BJ (cell line): ENCODE results near the gene FAM98B. TPM values are rescaled to one million over a fixed set of nuclear protein-coding genes. Genes with fewer than 3 reads are reported as not detected.

Experiments
- CTCF ChIA-PET: fragments of 350-600 bp; formaldehyde crosslinking; extraction: SDS; loops from one replicate; lab custom pipeline; 2021; ENCODE audit warnings: antibody characterized with exemption, inconsistent platforms; lab: Yijun Ruan, JAX
- POLR2A ChIA-PET: fragments of 300-600 bp; sonication (Branson Sonifier 250); formaldehyde crosslinking; extraction: SDS; loops from one replicate; lab custom pipeline; 2021; ENCODE audit warnings: antibody characterized with exemption; lab: Charles Lee
- DNase-seq: peaks from one replicate; pipeline ENCODE4 v3.0.0-alpha.2; 2011; ENCODE audit warnings: low read depth
- H3K27me3 ChIP-seq: 2 replicates; pipeline ENCODE4 v1.6.0; 2011; ENCODE audit warnings: low read length; ENCODE audit not compliant: control insufficient read depth, insufficient read depth
- H3K36me3 ChIP-seq: 2 replicates; pipeline ENCODE4 v1.5.1; 2011; ENCODE audit warnings: low read length; ENCODE audit not compliant: control insufficient read depth, insufficient read depth
- H3K4me3 ChIP-seq: 2 replicates; pipeline ENCODE4 v1.5.1; 2011; ENCODE audit warnings: low read depth, mild to moderate bottlenecking, control low read depth, low read length
- polyA plus RNA-seq: library from polyadenylated mRNA; depleted of rRNA; stranded (reverse); fragments of >200 nt; gene quantifications from 2 replicates; pipeline ENCODE4 v1.2.3, GENCODE V29; 2011
- TF ChIP-seq, protein P1 (sequence below): IDR thresholded peaks from 2 replicates; pipeline ENCODE4 v1.5.1; 2011; ENCODE audit warnings: low read depth, mild to moderate bottlenecking, control low read depth, inconsistent platforms, low read length, moderate library complexity; ENCODE audit not compliant: insufficient read depth

The FAM98B gene
- polyA plus RNA-seq, 1 experiment: 4.9 TPM

DNA sequence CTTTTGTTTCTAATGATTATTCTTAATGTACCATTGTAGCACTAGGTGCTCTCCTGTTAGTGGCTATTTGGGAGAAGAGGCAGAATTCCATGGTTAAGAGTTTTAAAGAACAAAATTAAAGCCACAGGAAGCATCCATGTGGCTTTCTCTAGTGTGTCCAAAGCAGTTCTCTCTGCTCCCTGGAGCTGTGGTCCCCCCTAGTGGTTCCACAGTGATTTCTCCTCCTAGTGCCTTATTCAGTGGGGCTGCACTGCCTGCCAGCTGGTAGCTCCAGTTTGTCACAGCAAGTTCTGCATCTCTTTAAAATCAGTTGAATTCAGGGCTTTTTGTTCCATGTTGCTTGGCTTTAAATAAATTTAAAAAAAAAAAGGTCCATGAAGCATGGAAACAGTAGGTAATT is 39.6 kb upstream of the FAM98B start:
- POLR2A ChIA-PET: interaction anchor here (0.7 kb wide), 1 partner anchor 38 kb away, joined by 7 read pairs; no protein-coding TSS in a partner anchor
- CTCF ChIA-PET: interaction anchor here (0.6 to 4.6 kb wide), 16 partner anchors 10 to 421 kb away, joined by 3 to 50 read pairs (median 4); no protein-coding TSS in a partner anchor
- TF ChIP-seq, protein P1, sequence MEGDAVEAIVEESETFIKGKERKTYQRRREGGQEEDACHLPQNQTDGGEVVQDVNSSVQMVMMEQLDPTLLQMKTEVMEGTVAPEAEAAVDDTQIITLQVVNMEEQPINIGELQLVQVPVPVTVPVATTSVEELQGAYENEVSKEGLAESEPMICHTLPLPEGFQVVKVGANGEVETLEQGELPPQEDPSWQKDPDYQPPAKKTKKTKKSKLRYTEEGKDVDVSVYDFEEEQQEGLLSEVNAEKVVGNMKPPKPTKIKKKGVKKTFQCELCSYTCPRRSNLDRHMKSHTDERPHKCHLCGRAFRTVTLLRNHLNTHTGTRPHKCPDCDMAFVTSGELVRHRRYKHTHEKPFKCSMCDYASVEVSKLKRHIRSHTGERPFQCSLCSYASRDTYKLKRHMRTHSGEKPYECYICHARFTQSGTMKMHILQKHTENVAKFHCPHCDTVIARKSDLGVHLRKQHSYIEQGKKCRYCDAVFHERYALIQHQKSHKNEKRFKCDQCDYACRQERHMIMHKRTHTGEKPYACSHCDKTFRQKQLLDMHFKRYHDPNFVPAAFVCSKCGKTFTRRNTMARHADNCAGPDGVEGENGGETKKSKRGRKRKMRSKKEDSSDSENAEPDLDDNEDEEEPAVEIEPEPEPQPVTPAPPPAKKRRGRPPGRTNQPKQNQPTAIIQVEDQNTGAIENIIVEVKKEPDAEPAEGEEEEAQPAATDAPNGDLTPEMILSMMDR: peak; percentile 84
- H3K4me3 ChIP-seq: no peak overlapping the region
- H3K36me3 ChIP-seq: no peaks in the 10 kb centered on the region
- DNase-seq: no peak
- H3K27me3 ChIP-seq: peaks cover 19% of the 10 kb centered on the region

DNA sequence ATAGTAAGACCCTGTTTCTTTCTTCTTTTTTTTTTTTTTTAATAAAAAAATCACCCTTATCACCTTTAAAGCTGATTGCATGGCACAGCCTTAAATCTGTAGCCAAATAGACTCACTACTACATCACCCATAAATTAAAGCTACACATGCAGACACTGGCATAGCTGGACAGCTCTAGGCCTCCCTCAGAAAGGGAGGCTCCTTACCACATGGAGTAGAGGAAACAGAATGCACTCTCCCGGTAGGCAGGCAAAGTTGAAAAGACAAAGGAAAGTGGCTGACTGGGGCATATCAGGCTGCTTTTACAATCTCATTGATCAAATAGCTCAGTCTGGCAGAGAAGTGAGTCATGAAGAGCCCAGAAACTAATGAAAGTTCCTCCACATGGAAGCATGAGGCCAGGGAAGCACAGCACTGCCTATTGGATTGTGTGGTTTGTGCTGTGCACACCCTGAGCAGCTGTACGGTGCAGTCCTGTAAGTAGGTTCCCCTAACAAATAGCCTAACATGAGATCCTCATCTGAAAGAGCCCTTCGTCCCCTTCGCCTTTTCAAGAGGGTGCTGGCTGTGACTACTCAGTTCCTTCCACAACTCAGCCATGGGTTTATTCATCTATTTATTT is 32.7 kb upstream of the FAM98B start:
- H3K36me3 ChIP-seq: no peaks in the 10 kb centered on the region
- H3K27me3 ChIP-seq: peaks cover 12% of the 10 kb centered on the region
- ChIA-PET POLR2A (no interaction called here), CTCF (interaction anchor here (0.8 to 3.6 kb wide), 3 partner anchors 19 to 419 kb away, joined by 4 to 17 read pairs (median 6); no protein-coding TSS in a partner anchor)
- DNase-seq: no peak
- TF ChIP-seq, protein P1: no peak
- H3K4me3 ChIP-seq: no peak overlapping the region

GRCh38 chr15:38424101-38424552 is 29.8 kb upstream of the FAM98B start:
- peaks cover 4% of the 10 kb centered on the region; the same call in 1 of the 2 replicates for H3K27me3 ChIP-seq
- ChIA-PET POLR2A (no interaction called here), CTCF (interaction anchor here (1.4 to 5.8 kb wide), 3 partner anchors 10 to 30 kb away, joined by 5 to 34 read pairs (median 10); partner anchors contain the start of gene FAM98B)
- H3K36me3 ChIP-seq: no peaks in the 10 kb centered on the region
- H3K4me3 ChIP-seq: no peak overlapping the region
- TF ChIP-seq, protein P1: no peak
- no peak for DNase-seq

DNA sequence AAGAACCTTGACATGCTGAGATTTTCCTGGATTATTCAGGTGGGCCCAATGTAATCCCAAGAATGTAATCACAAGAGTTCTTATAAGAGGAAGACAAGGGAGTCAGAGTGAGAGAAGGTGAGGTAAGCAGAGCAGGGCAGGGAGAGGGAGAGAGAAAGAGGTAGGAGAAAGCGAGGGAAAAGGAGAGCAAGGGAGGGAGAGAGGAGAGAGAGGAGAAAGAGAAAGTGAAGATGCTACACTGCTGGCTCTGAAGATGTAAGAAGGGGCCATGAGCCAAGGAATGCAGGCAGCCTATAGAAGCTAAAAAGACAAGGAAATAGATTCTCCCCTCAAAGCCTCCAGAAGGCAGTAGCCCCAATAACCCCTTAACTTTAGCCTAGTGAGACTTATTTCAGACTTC is 28.7 kb upstream of the FAM98B start:
- H3K27me3 ChIP-seq: peaks cover 6% of the 10 kb centered on the region; the same call in 1 of the 2 replicates
- H3K4me3 ChIP-seq: no peak overlapping the region
- DNase-seq: no peak
- CTCF ChIA-PET: interaction anchor here (0.9 to 5.8 kb wide), 5 partner anchors 11 to 422 kb away, joined by 3 to 34 read pairs (median 5); partner anchors contain the start of gene FAM98B
- TF ChIP-seq, protein P1: no peak
- H3K36me3 ChIP-seq: no peaks in the 10 kb centered on the region
- POLR2A ChIA-PET: interaction anchor here (0.8 kb wide), 1 partner anchor 17 kb away, joined by 5 read pairs; no protein-coding TSS in a partner anchor

GRCh38 chr15:38427380-38427779 is 26.5 kb upstream of the FAM98B start:
- Histone ChIP-seq H3K27me3 (peaks cover 5% of the 10 kb centered on the region; the same call in 1 of the 2 replicates), H3K36me3 (no peaks in the 10 kb centered on the region), H3K4me3 (no peak overlapping the region)
- POLR2A ChIA-PET: interaction anchor here (0.6 kb wide), 1 partner anchor 569 kb away, joined by 3 read pairs; no protein-coding TSS in a partner anchor
- CTCF ChIA-PET: interaction anchor here (1.2 to 5.8 kb wide), 2 partner anchors 13 to 27 kb away, joined by 3 to 34 read pairs; no protein-coding TSS in a partner anchor
- TF ChIP-seq, protein P1: no peak
- DNase-seq: no peak
